GM12891 (cell line): ENCODE results near the gene SLC1A1.

Experiments
- DNase-seq: peaks from one replicate; pipeline ENCODE4 v3.0.0; 2011; ENCODE audit warnings: low spot score; ENCODE audit not compliant: insufficient read length
- FAIRE-seq: peaks from 2 replicates; lab custom pipeline; 2011; peaks lifted over from hg19 to GRCh38; lab: Jason Lieb, UNC
- PAX5 ChIP-seq: IDR thresholded peaks from 2 replicates; pipeline ENCODE4 v1.6.1; 2011; ENCODE audit warnings: low read length, moderate library complexity, mild to moderate bottlenecking; ENCODE audit not compliant: insufficient read depth, severe bottlenecking
- POLR2A ChIP-seq: IDR thresholded peaks from 2 replicates; pipeline ENCODE4 v1.6.1; 2011; ENCODE audit warnings: low read depth, low read length, control low read depth
- POLR2AphosphoS5 ChIP-seq: IDR thresholded peaks from 2 replicates; pipeline ENCODE4 v1.6.1; 2011; ENCODE audit warnings: low read depth, low read length, control low read depth
- POU2F2 ChIP-seq: IDR thresholded peaks from 2 replicates; pipeline ENCODE4 v1.6.1; 2011; ENCODE audit warnings: low read depth, mild to moderate bottlenecking, control low read depth, low read length, moderate library complexity
- SPI1 ChIP-seq: IDR thresholded peaks from 2 replicates; pipeline ENCODE4 v1.6.1; 2011; ENCODE audit warnings: low read depth, low read length, control low read depth
- TAF1 ChIP-seq: IDR thresholded peaks from 2 replicates; pipeline ENCODE4 v1.6.1; 2011; ENCODE audit warnings: low read depth, low read length, control low read depth

The SLC1A1 gene

GRCh38 chr9:4499917-4500316, 9.6 kb downstream of the SLC1A1 start:
- FAIRE-seq (no peak), DNase-seq (no peak)

GRCh38 chr9:4501147-4501507, 10.9 kb downstream of the SLC1A1 start:
- DNase-seq (no peak), FAIRE-seq (no peak)
- TF ChIP-seq POLR2A, result no peak

More at GRCh38 chr9:4499917-4500316, 9.6 kb downstream of the SLC1A1 start:
- TF ChIP-seq POLR2AphosphoS5, result no peak
- no peak for TF ChIP-seq POLR2A
- no peak for TF ChIP-seq PAX5
- no peak for TF ChIP-seq SPI1
- no peak for TF ChIP-seq POU2F2
- no peak for TF ChIP-seq TAF1

GRCh38 chr9:4502444-4502843, 12.2 kb downstream of the SLC1A1 start:
- DNase-seq, result no peak
- no peak for FAIRE-seq
- TF ChIP-seq POU2F2 (no peak), TAF1 (no peak), POLR2A (no peak), SPI1 (no peak), POLR2AphosphoS5 (no peak), PAX5 (no peak)

GRCh38 chr9:4503103-4503502, 12.8 kb downstream of the SLC1A1 start:
- DNase-seq (no peak), FAIRE-seq (peak; percentile 87)
- TF ChIP-seq SPI1 (no peak), POU2F2 (no peak), PAX5 (no peak), POLR2AphosphoS5 (no peak), TAF1 (no peak), POLR2A (no peak)

GRCh38 chr9:4504250-4504649, 14.0 kb downstream of the SLC1A1 start:
- no peak for FAIRE-seq
- TF ChIP-seq PAX5 (no peak), POU2F2 (no peak), POLR2AphosphoS5 (no peak), TAF1 (no peak), SPI1 (no peak), POLR2A (no peak)
- DNase-seq, result no peak

- TF ChIP-seq POU2F2, result no peak
- no peak for TF ChIP-seq POLR2AphosphoS5
- TF ChIP-seq POLR2A, result no peak
- no peak for TF ChIP-seq PAX5
- no peak for TF ChIP-seq SPI1
- no peak for TF ChIP-seq TAF1
- DNase-seq, result no peak
- FAIRE-seq, result peak; percentile 66
Measured at GRCh38 chr9:4506490-4506889, 16.2 kb downstream of the SLC1A1 start.

GRCh38 chr9:4507306-4508130, 17.2 kb downstream of the SLC1A1 start:
- DNase-seq (no peak), FAIRE-seq (peak; percentile 5)
- TF ChIP-seq POLR2A (no peak), POLR2AphosphoS5 (no peak), SPI1 (no peak), TAF1 (no peak), PAX5 (no peak), POU2F2 (no peak)

GRCh38 chr9:4508246-4508906, 18.1 kb downstream of the SLC1A1 start:
- DNase-seq, result no peak
- peak; percentile 26 for FAIRE-seq
- TF ChIP-seq POLR2AphosphoS5 (no peak), TAF1 (no peak), PAX5 (no peak), SPI1 (no peak), POU2F2 (no peak), POLR2A (no peak)

GRCh38 chr9:4508907-4509589, 18.8 kb downstream of the SLC1A1 start:
- FAIRE-seq (no peak), DNase-seq (no peak)
- TF ChIP-seq TAF1, result no peak
- TF ChIP-seq POU2F2, result no peak
- no peak for TF ChIP-seq PAX5
